ENCODE data around the gene ANKRD13D.

The ANKRD13D gene

GRCh38 chr11:67321313-67321871, 32.3 kb downstream of the ANKRD13D start:
- Histone ChIP-seq H3K4me3 (ENCODE audit: low read depth in 1 of 2, low read length in 2 of 2) (no peak overlapping the region), H3K9ac (ENCODE audit: low read length) (no peak overlapping the region), H3K27ac (ENCODE audit: low read depth, low read length) (no peak overlapping the region), H3K9me3 (ENCODE audit: low read length) (no peaks in the 10 kb centered on the region), H3K36me3 (ENCODE audit: insufficient read depth, low read length) (no peaks in the 10 kb centered on the region), H3K27me3 (ENCODE audit: control insufficient read depth in 1 of 2, insufficient read depth in 2 of 2, low read length in 2 of 2) (no peaks in the 10 kb centered on the region), H3K4me1 (ENCODE audit: insufficient read depth, low read length) (peaks cover 11% of the 10 kb centered on the region)

GRCh38 chr11:67322049-67322448, 32.9 kb downstream of the ANKRD13D start:
- H3K9me3 ChIP-seq (ENCODE audit: low read length): no peaks in the 10 kb centered on the region
- H3K27ac ChIP-seq (ENCODE audit: low read depth, low read length): no peak overlapping the region
- H3K27me3 ChIP-seq (ENCODE audit: control insufficient read depth in 1 of 2, insufficient read depth in 2 of 2, low read length in 2 of 2): no peaks in the 10 kb centered on the region
- peaks cover 11% of the 10 kb centered on the region for H3K4me1 ChIP-seq (ENCODE audit: insufficient read depth, low read length)
- no peak overlapping the region for H3K4me3 ChIP-seq (ENCODE audit: low read depth in 1 of 2, low read length in 2 of 2)
- H3K36me3 ChIP-seq (ENCODE audit: insufficient read depth, low read length): no peaks in the 10 kb centered on the region
- no peak overlapping the region for H3K9ac ChIP-seq (ENCODE audit: low read length)

DNA sequence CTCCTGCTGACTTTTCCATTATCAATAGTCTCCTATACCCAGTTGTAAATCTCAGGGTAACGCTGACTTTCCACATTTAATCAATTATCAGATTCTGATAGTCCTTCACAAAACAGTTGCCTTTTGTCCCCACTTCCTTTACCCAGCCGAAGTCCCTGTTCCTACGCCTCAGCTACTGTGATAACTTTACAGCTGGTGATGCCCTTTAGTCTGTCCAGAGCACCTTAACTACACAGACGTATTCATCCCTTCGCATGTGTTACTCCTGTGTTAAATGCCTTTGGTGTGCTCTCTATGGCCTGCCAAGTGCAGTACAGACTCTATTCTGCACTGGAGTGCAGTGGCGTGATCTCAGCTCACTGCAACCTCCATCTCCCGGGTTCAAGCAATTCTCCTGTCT, 34.4 kb downstream of the ANKRD13D start:
- Histone ChIP-seq H3K4me3 (ENCODE audit: low read depth in 1 of 2, low read length in 2 of 2) (no peak overlapping the region), H3K27ac (ENCODE audit: low read depth, low read length) (no peak overlapping the region), H3K36me3 (ENCODE audit: insufficient read depth, low read length) (no peaks in the 10 kb centered on the region), H3K9me3 (ENCODE audit: low read length) (no peaks in the 10 kb centered on the region), H3K27me3 (ENCODE audit: control insufficient read depth in 1 of 2, insufficient read depth in 2 of 2, low read length in 2 of 2) (no peaks in the 10 kb centered on the region), H3K9ac (ENCODE audit: low read length) (no peak overlapping the region), H3K4me1 (ENCODE audit: insufficient read depth, low read length) (peaks cover 7% of the 10 kb centered on the region)

GRCh38 chr11:67332081-67332691, 43.1 kb downstream of the ANKRD13D start:
- Histone ChIP-seq H3K36me3 (ENCODE audit: insufficient read depth, low read length) (peaks cover 8% of the 10 kb centered on the region), H3K9ac (ENCODE audit: low read length) (no peak overlapping the region), H3K9me3 (ENCODE audit: low read length) (no peaks in the 10 kb centered on the region), H3K4me3 (ENCODE audit: low read depth in 1 of 2, low read length in 2 of 2) (no peak overlapping the region), H3K4me1 (ENCODE audit: insufficient read depth, low read length) (no peaks in the 10 kb centered on the region), H3K27me3 (ENCODE audit: control insufficient read depth in 1 of 2, insufficient read depth in 2 of 2, low read length in 2 of 2) (no peaks in the 10 kb centered on the region), H3K27ac (ENCODE audit: low read depth, low read length) (no peak overlapping the region)

DNA sequence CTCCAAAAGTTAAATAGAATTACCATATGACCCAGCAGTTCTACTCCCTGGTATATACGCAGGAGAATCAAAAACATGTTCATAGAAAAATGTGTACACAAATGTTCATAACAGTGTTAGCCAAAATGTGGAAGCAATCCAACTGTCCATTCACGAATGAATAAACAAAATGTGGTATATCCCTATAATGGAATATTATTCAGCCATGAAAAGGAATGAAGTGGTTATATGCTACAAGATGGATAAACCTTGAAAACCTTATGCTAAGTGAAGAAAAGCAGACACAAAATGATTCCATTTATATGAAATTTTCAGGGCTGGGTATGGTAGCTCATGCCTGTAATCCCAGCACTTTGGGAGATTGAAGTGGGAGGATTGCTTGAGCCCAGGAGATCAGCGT, 48.2 kb downstream of the ANKRD13D start:
- Histone ChIP-seq H3K9me3 (ENCODE audit: low read length) (no peaks in the 10 kb centered on the region), H3K9ac (ENCODE audit: low read length) (no peak overlapping the region), H3K27me3 (ENCODE audit: control insufficient read depth in 1 of 2, insufficient read depth in 2 of 2, low read length in 2 of 2) (no peaks in the 10 kb centered on the region), H3K4me3 (ENCODE audit: low read depth in 1 of 2, low read length in 2 of 2) (no peak overlapping the region), H3K36me3 (ENCODE audit: insufficient read depth, low read length) (peaks cover 8% of the 10 kb centered on the region), H3K27ac (ENCODE audit: low read depth, low read length) (no peak overlapping the region), H3K4me1 (ENCODE audit: insufficient read depth, low read length) (no peaks in the 10 kb centered on the region)

DNA sequence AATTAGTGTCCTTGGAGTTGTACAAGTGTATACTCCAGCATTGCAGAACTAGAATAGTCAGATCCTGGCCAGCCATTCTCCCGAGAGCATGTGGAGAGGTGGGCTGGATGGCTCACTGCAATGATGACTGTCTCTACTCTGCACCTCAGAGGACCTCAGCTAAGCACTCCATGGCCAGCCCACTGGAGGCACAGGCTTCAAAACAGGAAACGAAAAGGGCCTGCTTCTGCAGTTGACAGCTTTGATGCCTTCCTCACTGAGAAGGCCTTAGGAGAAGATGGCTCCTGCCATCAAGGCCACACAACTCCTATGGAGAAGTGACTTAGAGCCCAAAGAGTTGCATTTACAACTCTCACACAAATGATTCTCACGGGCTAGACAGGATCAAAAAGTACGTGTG, 55.2 kb downstream of the ANKRD13D start:
- H3K4me3 ChIP-seq (ENCODE audit: low read depth in 1 of 2, low read length in 2 of 2): no peak overlapping the region
- no peak overlapping the region for H3K9ac ChIP-seq (ENCODE audit: low read length)
- no peaks in the 10 kb centered on the region for H3K36me3 ChIP-seq (ENCODE audit: insufficient read depth, low read length)
- no peak overlapping the region for H3K27ac ChIP-seq (ENCODE audit: low read depth, low read length)
- no peaks in the 10 kb centered on the region for H3K27me3 ChIP-seq (ENCODE audit: control insufficient read depth in 1 of 2, insufficient read depth in 2 of 2, low read length in 2 of 2)
- no peaks in the 10 kb centered on the region for H3K4me1 ChIP-seq (ENCODE audit: insufficient read depth, low read length)
- H3K9me3 ChIP-seq (ENCODE audit: low read length): no peaks in the 10 kb centered on the region

GRCh38 chr11:67345247-67345919, 56.3 kb downstream of the ANKRD13D start:
- Histone ChIP-seq H3K4me1 (ENCODE audit: insufficient read depth, low read length) (no peaks in the 10 kb centered on the region), H3K9ac (ENCODE audit: low read length) (no peak overlapping the region), H3K9me3 (ENCODE audit: low read length) (no peaks in the 10 kb centered on the region), H3K4me3 (ENCODE audit: low read depth in 1 of 2, low read length in 2 of 2) (no peak overlapping the region), H3K36me3 (ENCODE audit: insufficient read depth, low read length) (no peaks in the 10 kb centered on the region), H3K27ac (ENCODE audit: low read depth, low read length) (no peak overlapping the region), H3K27me3 (ENCODE audit: control insufficient read depth in 1 of 2, insufficient read depth in 2 of 2, low read length in 2 of 2) (no peaks in the 10 kb centered on the region)

- Histone ChIP-seq H3K36me3 (ENCODE audit: insufficient read depth, low read length) (no peaks in the 10 kb centered on the region), H3K9ac (ENCODE audit: low read length) (no peak overlapping the region), H3K9me3 (ENCODE audit: low read length) (no peaks in the 10 kb centered on the region), H3K4me3 (ENCODE audit: low read depth in 1 of 2, low read length in 2 of 2) (no peak overlapping the region), H3K27ac (ENCODE audit: low read depth, low read length) (no peak overlapping the region), H3K27me3 (ENCODE audit: control insufficient read depth in 1 of 2, insufficient read depth in 2 of 2, low read length in 2 of 2) (no peaks in the 10 kb centered on the region), H3K4me1 (ENCODE audit: insufficient read depth, low read length) (no peaks in the 10 kb centered on the region)
Measured at GRCh38 chr11:67345920-67346819, 57.1 kb downstream of the ANKRD13D start.

GRCh38 chr11:67347964-67348749, 59.1 kb downstream of the ANKRD13D start:
- Histone ChIP-seq H3K9me3 (ENCODE audit: low read length) (no peaks in the 10 kb centered on the region), H3K4me3 (ENCODE audit: low read depth in 1 of 2, low read length in 2 of 2) (no peak overlapping the region), H3K27ac (ENCODE audit: low read depth, low read length) (no peak overlapping the region), H3K36me3 (ENCODE audit: insufficient read depth, low read length) (no peaks in the 10 kb centered on the region), H3K4me1 (ENCODE audit: insufficient read depth, low read length) (peaks cover 14% of the 10 kb centered on the region), H3K27me3 (ENCODE audit: control insufficient read depth in 1 of 2, insufficient read depth in 2 of 2, low read length in 2 of 2) (no peaks in the 10 kb centered on the region), H3K9ac (ENCODE audit: low read length) (no peak overlapping the region)

DNA sequence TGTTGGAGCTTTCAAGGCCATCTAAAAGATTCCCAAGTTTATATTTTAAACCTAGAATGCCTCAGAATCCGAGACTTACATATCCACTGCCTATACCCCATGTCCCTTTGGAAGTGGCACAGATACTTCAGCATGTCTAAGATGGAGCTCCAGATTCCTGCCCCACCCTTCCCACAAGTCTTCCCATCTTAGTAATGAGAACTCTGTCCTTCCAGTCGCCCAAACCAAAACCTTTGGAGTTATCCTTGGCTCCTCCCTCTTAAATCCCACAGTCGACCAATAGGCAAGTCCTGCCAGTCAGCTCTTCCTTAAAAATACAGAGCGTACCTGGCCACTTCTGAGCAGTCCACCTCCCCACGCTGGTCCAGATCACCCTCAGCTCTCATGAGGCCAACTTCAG, 59.9 kb downstream of the ANKRD13D start:
- Histone ChIP-seq H3K36me3 (ENCODE audit: insufficient read depth, low read length) (no peaks in the 10 kb centered on the region), H3K4me3 (ENCODE audit: low read depth in 1 of 2, low read length in 2 of 2) (no peak overlapping the region), H3K4me1 (ENCODE audit: insufficient read depth, low read length) (peaks cover 18% of the 10 kb centered on the region), H3K9ac (ENCODE audit: low read length) (no peak overlapping the region), H3K9me3 (ENCODE audit: low read length) (no peaks in the 10 kb centered on the region), H3K27ac (ENCODE audit: low read depth, low read length) (no peak overlapping the region), H3K27me3 (ENCODE audit: control insufficient read depth in 1 of 2, insufficient read depth in 2 of 2, low read length in 2 of 2) (no peaks in the 10 kb centered on the region)

DNA sequence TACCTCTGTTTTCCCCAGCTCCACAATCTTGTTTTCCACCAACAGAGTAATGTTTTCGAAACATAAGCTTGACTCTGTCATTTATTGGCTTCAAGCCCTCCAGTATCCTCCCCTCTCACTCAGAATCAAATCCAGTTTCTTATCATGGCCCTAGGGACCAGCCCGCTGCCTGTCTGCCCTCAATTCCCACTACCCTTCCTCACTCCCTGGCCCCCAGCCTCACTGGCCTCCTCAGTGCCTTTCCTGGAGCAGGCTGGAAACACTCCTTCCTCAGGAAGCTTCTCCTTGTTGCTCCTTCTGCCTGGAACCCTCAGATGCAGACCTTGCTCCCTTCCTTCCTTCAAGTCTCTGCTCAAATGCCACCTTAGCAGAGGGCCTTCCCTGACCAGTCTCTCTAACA, 60.4 kb downstream of the ANKRD13D start:
- H3K27ac ChIP-seq (ENCODE audit: low read depth, low read length): no peak overlapping the region
- no peaks in the 10 kb centered on the region for H3K27me3 ChIP-seq (ENCODE audit: control insufficient read depth in 1 of 2, insufficient read depth in 2 of 2, low read length in 2 of 2)
- H3K4me1 ChIP-seq (ENCODE audit: insufficient read depth, low read length): peaks cover 23% of the 10 kb centered on the region
- no peaks in the 10 kb centered on the region for H3K9me3 ChIP-seq (ENCODE audit: low read length)
- no peak overlapping the region for H3K9ac ChIP-seq (ENCODE audit: low read length)
- no peak overlapping the region for H3K4me3 ChIP-seq (ENCODE audit: low read depth in 1 of 2, low read length in 2 of 2)
- no peaks in the 10 kb centered on the region for H3K36me3 ChIP-seq (ENCODE audit: insufficient read depth, low read length)
